ENCODE measurements around the gene ITIH4.

The ITIH4 gene

DNA sequence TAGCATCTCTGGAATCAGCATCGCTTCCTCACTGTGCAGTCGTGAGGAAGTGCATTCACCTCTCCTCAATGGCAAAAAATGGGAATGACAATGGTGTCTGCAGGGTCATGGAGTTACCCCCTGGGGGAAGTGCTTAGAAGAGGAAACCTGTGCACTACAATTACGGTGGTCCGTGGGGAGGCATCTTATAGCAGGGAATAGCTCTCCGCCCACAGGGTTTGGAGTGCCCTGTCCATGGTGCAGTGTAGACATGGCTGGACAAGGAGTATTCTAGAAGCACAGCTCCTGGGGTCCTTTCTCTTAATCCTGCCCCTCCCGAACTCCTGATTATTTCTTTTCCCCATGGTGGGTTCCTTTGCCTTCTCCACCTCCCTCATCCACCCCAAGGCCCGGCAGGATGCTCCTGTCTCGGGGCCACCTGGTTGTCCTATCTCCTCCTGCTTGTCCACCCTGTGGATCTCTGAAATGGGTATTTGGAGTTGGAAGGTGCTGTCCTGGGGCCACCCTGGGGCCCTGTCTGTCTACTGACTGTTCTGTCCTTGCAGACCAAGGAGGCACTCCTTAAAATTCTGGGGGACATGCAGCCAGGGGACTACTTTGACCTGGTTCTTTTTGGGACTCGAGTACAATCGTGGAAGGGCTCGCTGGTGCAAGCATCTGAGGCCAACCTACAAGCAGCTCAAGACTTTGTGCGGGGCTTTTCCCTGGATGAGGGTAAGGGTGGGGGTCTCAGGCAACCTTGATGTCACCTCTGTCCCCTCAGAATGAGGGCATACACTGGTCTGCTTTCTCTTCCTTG is 47.9 kb downstream of the ITIH4 start:
- TF ChIP-seq, protein P1, sequence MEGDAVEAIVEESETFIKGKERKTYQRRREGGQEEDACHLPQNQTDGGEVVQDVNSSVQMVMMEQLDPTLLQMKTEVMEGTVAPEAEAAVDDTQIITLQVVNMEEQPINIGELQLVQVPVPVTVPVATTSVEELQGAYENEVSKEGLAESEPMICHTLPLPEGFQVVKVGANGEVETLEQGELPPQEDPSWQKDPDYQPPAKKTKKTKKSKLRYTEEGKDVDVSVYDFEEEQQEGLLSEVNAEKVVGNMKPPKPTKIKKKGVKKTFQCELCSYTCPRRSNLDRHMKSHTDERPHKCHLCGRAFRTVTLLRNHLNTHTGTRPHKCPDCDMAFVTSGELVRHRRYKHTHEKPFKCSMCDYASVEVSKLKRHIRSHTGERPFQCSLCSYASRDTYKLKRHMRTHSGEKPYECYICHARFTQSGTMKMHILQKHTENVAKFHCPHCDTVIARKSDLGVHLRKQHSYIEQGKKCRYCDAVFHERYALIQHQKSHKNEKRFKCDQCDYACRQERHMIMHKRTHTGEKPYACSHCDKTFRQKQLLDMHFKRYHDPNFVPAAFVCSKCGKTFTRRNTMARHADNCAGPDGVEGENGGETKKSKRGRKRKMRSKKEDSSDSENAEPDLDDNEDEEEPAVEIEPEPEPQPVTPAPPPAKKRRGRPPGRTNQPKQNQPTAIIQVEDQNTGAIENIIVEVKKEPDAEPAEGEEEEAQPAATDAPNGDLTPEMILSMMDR (conservative IDR thresholded peaks at IDR 0.05; ENCODE audit: low read depth, low read length) = no peak
- no peak for DNase-seq (ENCODE audit: low read depth)
- H3K4me3 ChIP-seq (ENCODE audit: low read depth, low read length) = no peak overlapping the region

- no peak for DNase-seq (ENCODE audit: low read depth)
- TF ChIP-seq, protein P1 (conservative IDR thresholded peaks at IDR 0.05; ENCODE audit: low read depth, low read length) = no peak
- no peak overlapping the region for H3K4me3 ChIP-seq (ENCODE audit: low read depth, low read length)
Measured at GRCh38 chr3:52781741-52782140, 48.7 kb downstream of the ITIH4 start.

DNA sequence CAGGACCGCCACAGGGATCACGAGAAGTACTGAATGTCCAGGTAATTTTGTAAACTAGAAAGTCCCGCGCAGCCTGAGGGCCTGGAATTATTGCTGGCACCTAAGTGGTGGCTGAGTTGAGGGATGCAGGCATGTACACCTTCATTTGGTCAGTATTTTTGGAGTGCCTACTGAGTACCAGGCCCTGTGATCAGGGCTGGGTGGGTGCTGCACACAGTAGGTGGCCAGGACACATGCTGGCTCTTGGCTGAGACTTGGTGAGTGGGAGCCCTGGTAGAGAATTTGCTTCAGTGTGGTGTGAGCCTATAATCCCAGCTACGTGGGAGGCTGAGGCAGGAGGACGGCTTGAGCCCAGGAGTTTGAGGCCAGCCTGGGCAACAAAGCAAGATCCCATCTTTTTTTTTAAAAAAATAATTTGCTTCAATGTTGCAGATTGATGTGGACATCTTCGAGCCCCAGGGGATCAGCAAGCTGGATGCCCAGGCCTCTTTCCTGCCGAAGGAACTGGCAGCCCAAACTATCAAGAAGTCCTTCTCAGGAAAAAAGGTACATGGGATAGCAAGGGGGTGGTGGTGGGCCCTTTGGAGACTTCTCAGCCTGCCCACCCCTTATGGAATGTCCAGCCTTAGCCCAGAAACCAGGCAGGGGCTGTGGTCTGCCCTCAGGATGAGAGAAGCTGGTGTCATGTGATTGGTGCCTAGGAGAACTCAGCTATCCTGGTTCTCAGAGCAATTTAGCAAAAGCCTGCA is 50.5 kb downstream of the ITIH4 start:
- H3K4me3 ChIP-seq (ENCODE audit: low read depth, low read length) = no peak overlapping the region
- no peak for DNase-seq (ENCODE audit: low read depth)
- TF ChIP-seq, protein P1 (conservative IDR thresholded peaks at IDR 0.05; ENCODE audit: low read depth, low read length) = no peak

DNA sequence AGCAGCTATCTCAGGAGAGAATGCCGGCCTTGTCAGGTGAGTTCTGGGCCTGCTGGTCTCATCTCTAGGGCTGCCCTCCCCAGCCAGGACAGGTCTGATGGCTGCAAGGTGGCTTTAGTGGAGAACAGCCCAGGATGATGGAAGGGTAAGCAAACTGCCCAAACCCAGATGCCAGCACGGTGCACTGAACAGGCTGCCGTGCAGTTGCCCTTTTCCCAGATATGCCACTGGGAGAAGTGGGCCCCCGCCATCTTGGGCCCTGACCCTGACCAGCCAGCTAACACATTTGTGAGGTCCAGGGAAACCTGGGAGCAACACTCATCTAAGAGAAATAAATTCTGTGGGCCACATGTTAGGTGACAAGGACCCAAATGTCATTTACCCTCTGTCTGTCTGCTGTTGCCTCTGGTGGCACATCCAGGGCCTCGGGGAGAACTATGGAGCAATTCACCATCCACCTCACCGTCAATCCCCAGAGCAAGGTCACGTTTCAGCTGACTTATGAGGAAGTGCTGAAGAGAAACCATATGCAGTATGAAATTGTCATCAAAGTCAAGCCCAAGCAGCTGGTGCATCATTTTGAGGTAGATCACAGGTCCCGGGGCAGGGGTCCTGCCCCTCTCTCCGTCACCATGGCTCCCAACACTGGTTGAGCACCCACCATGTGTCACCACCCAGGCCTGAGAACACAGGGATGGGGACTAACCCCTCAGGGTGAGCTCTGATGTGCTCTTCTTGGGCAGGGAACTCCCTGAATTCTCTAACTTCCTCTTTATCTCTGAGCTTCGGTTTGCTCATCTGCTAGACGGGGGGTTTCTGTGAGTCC is 51.2 kb downstream of the ITIH4 start:
- TF ChIP-seq, protein P1 (conservative IDR thresholded peaks at IDR 0.05; ENCODE audit: low read depth, low read length) = no peak
- no peak for DNase-seq (ENCODE audit: low read depth)

DNA sequence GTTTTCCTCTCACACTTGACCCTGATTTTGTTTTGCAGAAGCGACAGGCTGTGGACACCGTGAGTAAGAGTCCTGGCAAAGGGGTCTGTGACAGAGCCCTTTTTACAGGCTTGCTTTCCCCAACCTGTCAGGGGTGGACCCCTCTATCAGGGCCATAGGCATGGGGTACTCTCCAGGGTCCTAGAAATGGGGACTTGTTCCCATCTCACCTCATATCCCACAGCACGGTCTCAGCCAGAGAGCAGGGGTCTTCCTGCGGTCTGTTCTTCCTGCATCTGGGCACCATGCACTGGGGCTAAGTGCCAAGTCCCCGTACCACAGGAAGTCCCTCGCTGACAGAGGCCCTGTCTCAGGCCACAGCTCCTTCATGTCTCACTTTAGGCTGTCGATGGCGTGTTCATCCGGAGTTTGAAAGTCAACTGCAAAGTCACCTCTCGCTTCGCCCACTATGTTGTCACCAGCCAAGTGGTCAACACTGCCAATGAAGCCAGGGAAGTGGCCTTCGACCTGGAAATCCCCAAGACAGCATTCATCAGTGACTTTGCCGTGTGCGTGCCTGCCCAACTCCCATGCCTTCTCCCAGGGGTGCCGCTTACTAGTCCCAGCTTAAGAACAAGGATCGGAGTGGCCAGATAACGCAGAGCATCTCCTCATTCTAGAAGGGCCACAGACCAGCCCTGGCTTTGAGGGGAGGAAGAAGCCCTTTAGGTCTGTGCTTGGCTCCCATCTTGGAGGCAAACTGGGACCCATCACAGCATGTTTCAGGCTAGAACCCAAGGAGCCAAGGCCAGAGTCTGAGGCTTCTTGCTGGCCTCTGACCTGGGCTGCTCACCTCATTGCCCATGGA is 52.3 kb downstream of the ITIH4 start:
- DNase-seq (ENCODE audit: low read depth) = no peak
- H3K4me3 ChIP-seq (ENCODE audit: low read depth, low read length) = no peak overlapping the region
- TF ChIP-seq, protein P1 (conservative IDR thresholded peaks at IDR 0.05; ENCODE audit: low read depth, low read length) = no peak

More for the DNA sequence above, 51.2 kb downstream of the ITIH4 start:
- H3K4me3 ChIP-seq (ENCODE audit: low read depth, low read length) = no peak overlapping the region
